ENCODE results near the gene ADGRD2. TPM values are rescaled to one million over a fixed set of nuclear protein-coding genes. Genes with fewer than 3 reads are reported as not detected.

The ADGRD2 gene
- total and polyA plus RNA-seq, 9 of the 15 experiments (the other 6 are each of a cell fraction or from before 2014, with no cell fraction given) = not detected

DNA sequence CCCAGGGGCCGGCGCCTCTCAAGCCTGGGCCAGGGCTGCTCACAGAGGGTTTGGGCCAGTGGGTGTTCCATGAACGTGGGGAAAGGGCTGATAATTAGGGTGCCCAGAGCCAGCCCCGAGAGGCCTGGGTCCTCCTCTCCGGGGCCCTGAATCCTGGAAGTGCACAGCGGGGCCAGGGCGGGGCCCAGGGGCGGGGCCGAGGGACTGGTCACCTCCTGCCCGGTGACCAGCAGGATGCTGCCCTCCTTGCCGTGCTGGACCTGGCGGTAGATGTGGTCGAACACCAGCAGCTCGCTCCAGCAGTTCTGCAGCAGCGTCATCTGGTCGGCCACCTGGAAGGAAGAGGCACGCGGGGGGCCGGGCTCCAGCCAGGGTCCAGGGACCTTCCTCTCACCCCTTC lies 42.6 kb downstream of the ADGRD2 start:
- Histone ChIP-seq H3K9ac (ENCODE audit: insufficient read depth in 1 of 2, low read depth in 2 of 2, low read length in 2 of 2) (no peak overlapping the region), H3K79me2 (ENCODE audit: control insufficient read depth, insufficient read depth, low read length) (no peaks in the 10 kb centered on the region), H2AFZ (ENCODE audit: low read depth, low read length) (no peak overlapping the region), H4K20me1 (replicated peaks; ENCODE audit: control insufficient read depth, insufficient read depth, low read length) (peaks cover 23% of the 10 kb centered on the region; the same call in 1 of the 2 replicates), H3K27ac (ENCODE audit: extremely low read depth, low read depth, low read length) (no peak overlapping the region), H3K4me2 (ENCODE audit: insufficient read depth, low read length) (no peak overlapping the region), H3K9me3 (replicated peaks; ENCODE audit: control insufficient read depth, insufficient read depth, low read depth, low read length) (no peaks in the 10 kb centered on the region), H3K4me3 (no peak overlapping the region), H3K9me1 (ENCODE audit: control insufficient read depth, insufficient read depth, low read length) (no peaks in the 10 kb centered on the region), H3K27me3 (ENCODE audit: control insufficient read depth in 2 of 2, insufficient read depth in 2 of 2, low read length in 2 of 2) (peaks cover 8 to 80% of the 10 kb centered on the region in 2 experiments; a peak in 4 of 5 replicates), H3K36me3 (ENCODE audit: control insufficient read depth, insufficient read depth, low read length) (no peaks in the 10 kb centered on the region), H3K4me1 (replicated peaks in 1 of 2; ENCODE audit: control insufficient read depth in 2 of 2, insufficient read depth in 2 of 2, low read length in 2 of 2) (peaks cover 11 to 54% of the 10 kb centered on the region in 2 experiments; a peak in 3 of 5 replicates)
- DNase-seq (ENCODE audit: extremely low read depth in 1 of 4, low spot score in 3 of 4) = no peak
- CTCF ChIA-PET (ENCODE audit: low intra/inter-chr PET ratio) = no interaction called here
- BruUV-seq (replicated peaks) = no TSS peak
- no peak for FAIRE-seq
- intact Hi-C loops (cut with micrococcal nuclease) = no loop called here
- POLR2A ChIA-PET = interaction anchor here (1.0 kb wide), 1 partner anchor 9 kb away, joined by 6 read pairs; no protein-coding TSS in a partner anchor
- in situ Hi-C loops (cut with MboI) = no loop called here
- WGBS (ENCODE audit: insufficient coverage, low coverage, missing lambda C conversion rate) = 13% methylated on average over 14 of the region's 19 CpGs
- ATAC-seq = no peak; the same call in 2 of the 3 replicates
- TF ChIP-seq ZBTB1 (CRISPR knock-in tag; IDR thresholded peaks at IDR 0.05; ENCODE audit: borderline replicate concordance, low read depth) (no peak), NEUROD1 (IDR thresholded peaks at IDR 0.05; ENCODE audit: borderline replicate concordance, low read depth, low read length, partially characterized antibody) (no peak), ZNF707 (CRISPR knock-in tag; conservative IDR thresholded peaks at IDR 0.05) (no peak), ZNF263 (CRISPR knock-in tag; IDR thresholded peaks at IDR 0.05; ENCODE audit: borderline replicate concordance) (no peak), BACH1 (tag; IDR thresholded peaks at IDR 0.05) (no peak)
- TF ChIP-seq, protein P1, sequence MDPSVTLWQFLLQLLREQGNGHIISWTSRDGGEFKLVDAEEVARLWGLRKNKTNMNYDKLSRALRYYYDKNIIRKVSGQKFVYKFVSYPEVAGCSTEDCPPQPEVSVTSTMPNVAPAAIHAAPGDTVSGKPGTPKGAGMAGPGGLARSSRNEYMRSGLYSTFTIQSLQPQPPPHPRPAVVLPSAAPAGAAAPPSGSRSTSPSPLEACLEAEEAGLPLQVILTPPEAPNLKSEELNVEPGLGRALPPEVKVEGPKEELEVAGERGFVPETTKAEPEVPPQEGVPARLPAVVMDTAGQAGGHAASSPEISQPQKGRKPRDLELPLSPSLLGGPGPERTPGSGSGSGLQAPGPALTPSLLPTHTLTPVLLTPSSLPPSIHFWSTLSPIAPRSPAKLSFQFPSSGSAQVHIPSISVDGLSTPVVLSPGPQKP (CRISPR knock-in tag; IDR thresholded peaks at IDR 0.05) = no peak
- TF ChIP-seq, protein P2, sequence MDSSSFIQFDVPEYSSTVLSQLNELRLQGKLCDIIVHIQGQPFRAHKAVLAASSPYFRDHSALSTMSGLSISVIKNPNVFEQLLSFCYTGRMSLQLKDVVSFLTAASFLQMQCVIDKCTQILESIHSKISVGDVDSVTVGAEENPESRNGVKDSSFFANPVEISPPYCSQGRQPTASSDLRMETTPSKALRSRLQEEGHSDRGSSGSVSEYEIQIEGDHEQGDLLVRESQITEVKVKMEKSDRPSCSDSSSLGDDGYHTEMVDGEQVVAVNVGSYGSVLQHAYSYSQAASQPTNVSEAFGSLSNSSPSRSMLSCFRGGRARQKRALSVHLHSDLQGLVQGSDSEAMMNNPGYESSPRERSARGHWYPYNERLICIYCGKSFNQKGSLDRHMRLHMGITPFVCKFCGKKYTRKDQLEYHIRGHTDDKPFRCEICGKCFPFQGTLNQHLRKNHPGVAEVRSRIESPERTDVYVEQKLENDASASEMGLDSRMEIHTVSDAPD (CRISPR knock-in tag; IDR thresholded peaks at IDR 0.05) = no peak
- TF ChIP-seq, protein P3, sequence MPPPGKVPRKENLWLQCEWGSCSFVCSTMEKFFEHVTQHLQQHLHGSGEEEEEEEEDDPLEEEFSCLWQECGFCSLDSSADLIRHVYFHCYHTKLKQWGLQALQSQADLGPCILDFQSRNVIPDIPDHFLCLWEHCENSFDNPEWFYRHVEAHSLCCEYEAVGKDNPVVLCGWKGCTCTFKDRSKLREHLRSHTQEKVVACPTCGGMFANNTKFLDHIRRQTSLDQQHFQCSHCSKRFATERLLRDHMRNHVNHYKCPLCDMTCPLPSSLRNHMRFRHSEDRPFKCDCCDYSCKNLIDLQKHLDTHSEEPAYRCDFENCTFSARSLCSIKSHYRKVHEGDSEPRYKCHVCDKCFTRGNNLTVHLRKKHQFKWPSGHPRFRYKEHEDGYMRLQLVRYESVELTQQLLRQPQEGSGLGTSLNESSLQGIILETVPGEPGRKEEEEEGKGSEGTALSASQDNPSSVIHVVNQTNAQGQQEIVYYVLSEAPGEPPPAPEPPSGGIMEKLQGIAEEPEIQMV (tag; conservative IDR thresholded peaks at IDR 0.05; ENCODE audit: low read depth) = no peak

Measured in K562 (cell line).